ENCODE measurements around the gene ACAA1.
A peak's percentile ranks its signal among the peaks of the same experiment; 100 is the strongest.
"Not testable (repeated sequence)": the region's sequence is repeated elsewhere in the genome, so short reads cannot be mapped to it uniquely, and the experiment has no call there.

The ACAA1 gene

DNA sequence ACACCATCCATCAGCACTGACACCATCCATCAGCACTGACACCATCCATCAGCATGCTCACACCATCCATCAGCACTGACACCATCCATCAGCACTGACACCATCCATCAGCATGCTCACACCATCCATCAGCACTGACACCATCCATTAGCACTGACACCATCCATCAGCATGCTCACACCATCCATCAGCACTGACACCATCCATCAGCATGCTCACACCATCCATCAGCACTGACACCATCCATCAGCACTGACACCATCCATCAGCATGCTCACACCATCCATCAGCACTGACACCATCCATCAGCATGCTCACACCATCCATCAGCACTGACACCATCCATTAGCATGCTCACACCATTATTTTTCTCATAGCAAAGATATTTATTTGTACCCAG is 49.6 kb downstream of the ACAA1 start:
- not testable (repeated sequence) for H2BK5ac ChIP-seq (ENCODE audit: low read length); H2BK120ac ChIP-seq (ENCODE audit: low read depth, low read length); H3K36me3 ChIP-seq (ENCODE audit: control insufficient read depth, insufficient read depth, low read length); H3K4me2 ChIP-seq (ENCODE audit: low read length); H4K8ac ChIP-seq (ENCODE audit: low read depth, low read length); H3K79me2 ChIP-seq (ENCODE audit: control insufficient read depth, insufficient read depth, low read length); H2BK15ac ChIP-seq (replicated peaks; ENCODE audit: low read depth); H3K79me1 ChIP-seq (ENCODE audit: low read length); H3K27ac ChIP-seq (ENCODE audit: low read depth, low read length); H3K9ac ChIP-seq (ENCODE audit: low read length); H3K4me3 ChIP-seq (ENCODE audit: low read length); H4K5ac ChIP-seq (ENCODE audit: low read length); H3K27me3 ChIP-seq (ENCODE audit: insufficient read depth, low read length, poor library complexity); DNase-seq; H2AK5ac ChIP-seq (ENCODE audit: low read length); H3K23ac ChIP-seq (ENCODE audit: low read length); H3K18ac ChIP-seq (ENCODE audit: low read length); H3K56ac ChIP-seq (ENCODE audit: low read length); H3K4me1 ChIP-seq (ENCODE audit: control insufficient read depth, low read depth, low read length); H3K4ac ChIP-seq (ENCODE audit: low read depth, low read length)

DNA sequence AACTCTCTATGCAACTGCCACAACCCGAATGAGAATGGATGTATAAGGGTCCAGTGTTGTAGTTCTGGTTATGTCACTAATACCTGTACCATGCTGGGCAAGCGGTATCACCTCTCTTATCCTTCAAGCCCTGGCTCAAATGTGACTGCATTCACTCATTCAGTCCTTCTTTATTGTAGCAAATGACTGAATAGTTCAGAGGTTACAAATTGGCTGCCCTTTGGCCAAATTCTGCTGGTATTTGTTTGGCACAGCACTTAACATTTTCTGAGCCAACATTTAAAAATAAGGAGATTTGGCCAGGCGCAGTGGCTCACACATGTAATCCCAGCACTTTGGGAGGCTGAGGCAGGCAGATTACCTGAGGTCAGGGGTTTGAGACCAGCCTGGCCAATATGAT is 50.4 kb downstream of the ACAA1 start:
- Histone ChIP-seq H3K4me3 (ENCODE audit: low read length) (no peak overlapping the region), H3K36me3 (ENCODE audit: control insufficient read depth, insufficient read depth, low read length) (no peaks in the 10 kb centered on the region), H3K4ac (ENCODE audit: low read depth, low read length) (no peak overlapping the region), H3K4me2 (ENCODE audit: low read length) (no peak overlapping the region), H2BK120ac (ENCODE audit: low read depth, low read length) (no peak overlapping the region), H3K56ac (ENCODE audit: low read length) (no peak overlapping the region), H3K18ac (ENCODE audit: low read length) (no peak overlapping the region), H3K23ac (ENCODE audit: low read length) (no peak overlapping the region), H2BK5ac (ENCODE audit: low read length) (no peak overlapping the region), H3K4me1 (ENCODE audit: control insufficient read depth, low read depth, low read length) (no peaks in the 10 kb centered on the region), H3K27me3 (ENCODE audit: insufficient read depth, low read length, poor library complexity) (no peaks in the 10 kb centered on the region), H3K79me2 (ENCODE audit: control insufficient read depth, insufficient read depth, low read length) (no peaks in the 10 kb centered on the region), H2AK5ac (ENCODE audit: low read length) (no peak overlapping the region), H4K8ac (ENCODE audit: low read depth, low read length) (no peak overlapping the region), H2BK15ac (replicated peaks; ENCODE audit: low read depth) (no peak overlapping the region), H3K9ac (ENCODE audit: low read length) (no peak overlapping the region), H3K27ac (ENCODE audit: low read depth, low read length) (no peak overlapping the region), H3K79me1 (ENCODE audit: low read length) (no peaks in the 10 kb centered on the region), H4K5ac (ENCODE audit: low read length) (no peak overlapping the region)
- no peak for DNase-seq
- WGBS (ENCODE audit: extremely low coverage, insufficient coverage, low lambda C conversion rate), result no CpG with 5 or more reads among the region's 3 CpGs

DNA sequence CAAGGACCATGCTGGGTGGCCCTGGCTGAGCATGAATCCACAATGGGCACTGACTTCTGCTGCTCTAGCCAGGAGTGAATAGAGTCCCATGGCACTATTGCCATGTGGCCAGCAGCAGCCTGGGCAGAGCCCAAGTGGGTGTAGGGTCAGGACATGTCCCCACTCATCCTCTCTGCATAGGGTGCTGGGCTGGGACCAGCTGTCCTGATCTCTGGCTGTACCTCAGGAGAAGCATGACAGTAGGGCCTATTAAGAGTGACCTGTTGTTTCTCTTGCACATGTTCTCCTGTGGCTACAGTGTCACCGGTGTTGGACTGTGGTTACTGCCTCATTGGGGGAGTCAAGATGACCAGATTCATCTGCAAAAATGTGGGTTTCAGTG is 51.0 kb downstream of the ACAA1 start:
- WGBS (ENCODE audit: extremely low coverage, insufficient coverage, low lambda C conversion rate), result no CpG with 5 or more reads among the region's 1 CpG
- H3K4me2 ChIP-seq (ENCODE audit: low read length), result no peak overlapping the region
- H4K5ac ChIP-seq (ENCODE audit: low read length), result no peak overlapping the region
- no peaks in the 10 kb centered on the region for H3K27me3 ChIP-seq (ENCODE audit: insufficient read depth, low read length, poor library complexity)
- H2BK5ac ChIP-seq (ENCODE audit: low read length), result no peak overlapping the region
- H3K4me3 ChIP-seq (ENCODE audit: low read length), result no peak overlapping the region
- DNase-seq, result no peak
- H3K36me3 ChIP-seq (ENCODE audit: control insufficient read depth, insufficient read depth, low read length), result no peaks in the 10 kb centered on the region
- no peak overlapping the region for H4K8ac ChIP-seq (ENCODE audit: low read depth, low read length)
- H3K23ac ChIP-seq (ENCODE audit: low read length), result no peak overlapping the region
- H2AK5ac ChIP-seq (ENCODE audit: low read length), result no peak overlapping the region
- H2BK15ac ChIP-seq (replicated peaks; ENCODE audit: low read depth), result no peak overlapping the region
- no peak overlapping the region for H3K18ac ChIP-seq (ENCODE audit: low read length)
- H3K4ac ChIP-seq (ENCODE audit: low read depth, low read length), result no peak overlapping the region
- H3K56ac ChIP-seq (ENCODE audit: low read length), result no peak overlapping the region
- H3K79me1 ChIP-seq (ENCODE audit: low read length), result no peaks in the 10 kb centered on the region
- no peak overlapping the region for H3K27ac ChIP-seq (ENCODE audit: low read depth, low read length)
- no peak overlapping the region for H2BK120ac ChIP-seq (ENCODE audit: low read depth, low read length)
- H3K79me2 ChIP-seq (ENCODE audit: control insufficient read depth, insufficient read depth, low read length), result no peaks in the 10 kb centered on the region
- no peak overlapping the region for H3K9ac ChIP-seq (ENCODE audit: low read length)
- no peaks in the 10 kb centered on the region for H3K4me1 ChIP-seq (ENCODE audit: control insufficient read depth, low read depth, low read length)

DNA sequence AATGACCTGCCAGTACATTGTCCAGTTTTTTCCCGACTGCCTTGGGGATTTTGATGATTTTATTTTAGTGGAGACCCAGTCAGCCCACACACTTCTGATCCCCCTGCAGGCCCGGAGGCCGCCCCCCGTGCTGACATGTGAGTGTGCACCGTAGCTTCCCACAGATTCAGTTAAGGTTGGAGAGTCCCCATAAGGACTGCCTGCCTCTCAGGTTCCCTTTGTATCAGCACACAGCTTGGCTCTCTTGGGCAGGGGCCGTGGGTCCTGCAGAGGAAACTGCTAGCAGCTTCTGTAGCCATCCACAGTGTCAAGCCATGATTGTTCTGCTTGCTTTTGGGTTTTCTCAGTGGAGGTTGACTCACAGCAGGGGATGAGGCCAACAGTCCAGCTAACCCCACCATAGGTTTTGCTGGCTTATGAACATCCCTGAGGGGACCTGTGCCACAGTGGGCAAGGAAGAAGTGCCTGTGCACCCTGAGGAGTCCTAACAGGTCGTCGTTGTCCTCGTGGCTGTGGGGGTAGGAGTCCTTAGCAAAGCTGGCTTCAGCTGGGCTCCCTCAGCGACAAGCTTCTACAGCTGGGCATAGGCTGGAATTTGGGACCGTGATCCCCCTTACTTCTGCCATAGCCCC is 51.5 kb downstream of the ACAA1 start:
- H3K4me2 ChIP-seq (ENCODE audit: low read length), result no peak overlapping the region
- no peak overlapping the region for H2AK5ac ChIP-seq (ENCODE audit: low read length)
- H4K5ac ChIP-seq (ENCODE audit: low read length), result no peak overlapping the region
- H3K4me3 ChIP-seq (ENCODE audit: low read length), result no peak overlapping the region
- H3K23ac ChIP-seq (ENCODE audit: low read length), result no peak overlapping the region
- H3K4me1 ChIP-seq (ENCODE audit: control insufficient read depth, low read depth, low read length), result no peaks in the 10 kb centered on the region
- no peak overlapping the region for H3K27ac ChIP-seq (ENCODE audit: low read depth, low read length)
- no peaks in the 10 kb centered on the region for H3K79me1 ChIP-seq (ENCODE audit: low read length)
- H3K4ac ChIP-seq (ENCODE audit: low read depth, low read length), result no peak overlapping the region
- WGBS (ENCODE audit: extremely low coverage, insufficient coverage, low lambda C conversion rate), result no CpG with 5 or more reads among the region's 11 CpGs
- no peak overlapping the region for H2BK15ac ChIP-seq (replicated peaks; ENCODE audit: low read depth)
- no peak overlapping the region for H3K56ac ChIP-seq (ENCODE audit: low read length)
- no peak overlapping the region for H3K9ac ChIP-seq (ENCODE audit: low read length)
- H2BK5ac ChIP-seq (ENCODE audit: low read length), result no peak overlapping the region
- no peaks in the 10 kb centered on the region for H3K36me3 ChIP-seq (ENCODE audit: control insufficient read depth, insufficient read depth, low read length)
- no peak overlapping the region for H2BK120ac ChIP-seq (ENCODE audit: low read depth, low read length)
- no peak overlapping the region for H4K8ac ChIP-seq (ENCODE audit: low read depth, low read length)
- H3K79me2 ChIP-seq (ENCODE audit: control insufficient read depth, insufficient read depth, low read length), result no peaks in the 10 kb centered on the region
- no peaks in the 10 kb centered on the region for H3K27me3 ChIP-seq (ENCODE audit: insufficient read depth, low read length, poor library complexity)
- DNase-seq, result no peak
- no peak overlapping the region for H3K18ac ChIP-seq (ENCODE audit: low read length)

DNA sequence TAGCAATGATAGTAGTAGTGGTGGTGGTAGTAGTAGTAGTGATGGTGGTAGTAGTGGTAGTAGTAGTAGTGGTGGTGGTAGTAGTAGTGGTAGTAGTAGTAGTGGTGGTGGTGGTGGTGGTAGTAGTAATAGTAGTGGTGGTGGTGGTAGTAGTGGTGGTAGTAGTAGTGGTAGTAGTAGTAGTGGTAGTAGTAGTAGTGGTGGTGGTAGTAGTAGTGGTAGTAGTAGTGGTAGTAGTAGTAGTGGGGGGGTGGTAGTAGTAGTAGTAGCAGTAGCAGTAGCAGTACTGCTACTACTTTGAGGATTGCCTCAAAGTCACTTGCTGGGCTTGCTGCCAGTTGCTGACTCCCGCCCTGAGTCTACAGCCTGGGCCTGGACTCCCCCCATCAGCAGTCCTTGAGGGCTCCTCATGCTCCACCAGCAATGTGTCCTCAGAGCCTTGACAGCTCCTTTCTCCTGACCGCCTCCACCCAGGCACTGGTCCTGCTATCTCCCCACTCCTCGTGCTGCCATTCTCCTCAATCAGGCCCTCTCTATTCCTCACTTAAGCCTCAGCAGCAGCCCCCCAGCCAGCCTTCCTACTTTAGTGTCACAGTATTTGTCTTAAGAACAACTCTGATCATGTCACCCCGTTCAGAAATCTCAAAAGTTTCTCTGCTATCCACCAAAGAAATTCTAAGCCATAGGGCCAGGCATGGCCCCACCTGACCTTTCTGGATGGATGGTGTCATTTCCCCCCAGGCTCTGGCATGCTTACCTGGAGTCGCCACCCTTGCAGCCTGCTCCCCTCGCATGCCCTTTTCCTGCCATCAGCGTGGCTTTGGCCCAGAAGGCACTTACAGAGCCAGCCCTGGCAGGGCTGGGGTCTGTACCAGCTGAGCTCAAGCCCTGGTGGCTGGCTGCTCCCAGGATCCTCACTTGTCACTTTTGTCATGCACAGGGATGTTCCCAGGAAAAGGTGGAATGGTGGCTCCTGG is 52.3 kb downstream of the ACAA1 start:
- no CpG with 5 or more reads among the region's 7 CpGs for WGBS (ENCODE audit: extremely low coverage, insufficient coverage, low lambda C conversion rate)
- Histone ChIP-seq H3K79me2 (ENCODE audit: control insufficient read depth, insufficient read depth, low read length) (no peaks in the 10 kb centered on the region), H3K4ac (ENCODE audit: low read depth, low read length) (no peak overlapping the region), H2BK120ac (ENCODE audit: low read depth, low read length) (no peak overlapping the region), H3K4me3 (ENCODE audit: low read length) (no peak overlapping the region), H3K27me3 (ENCODE audit: insufficient read depth, low read length, poor library complexity) (no peaks in the 10 kb centered on the region), H2AK5ac (ENCODE audit: low read length) (no peak overlapping the region), H3K4me2 (ENCODE audit: low read length) (no peak overlapping the region), H3K36me3 (ENCODE audit: control insufficient read depth, insufficient read depth, low read length) (no peaks in the 10 kb centered on the region), H3K9ac (ENCODE audit: low read length) (no peak overlapping the region), H3K18ac (ENCODE audit: low read length) (no peak overlapping the region), H3K4me1 (ENCODE audit: control insufficient read depth, low read depth, low read length) (no peaks in the 10 kb centered on the region), H3K23ac (ENCODE audit: low read length) (no peak overlapping the region), H2BK5ac (ENCODE audit: low read length) (no peak overlapping the region), H2BK15ac (replicated peaks; ENCODE audit: low read depth) (no peak overlapping the region), H4K5ac (ENCODE audit: low read length) (no peak overlapping the region), H3K56ac (ENCODE audit: low read length) (no peak overlapping the region), H3K79me1 (ENCODE audit: low read length) (no peaks in the 10 kb centered on the region), H4K8ac (ENCODE audit: low read depth, low read length) (no peak overlapping the region), H3K27ac (ENCODE audit: low read depth, low read length) (no peak overlapping the region)
- peak; percentile 69 for DNase-seq
